HG03064 (cell line): ENCODE data around the gene WWOX.

Experiments
- ATAC-seq: cut with Tn5 transposase; IDR thresholded peaks from one replicate; pipeline ENCODE4 v1.9.1; 2021; ENCODE audit warnings: low read depth; ENCODE audit not compliant: unreplicated experiment

The WWOX gene

DNA sequence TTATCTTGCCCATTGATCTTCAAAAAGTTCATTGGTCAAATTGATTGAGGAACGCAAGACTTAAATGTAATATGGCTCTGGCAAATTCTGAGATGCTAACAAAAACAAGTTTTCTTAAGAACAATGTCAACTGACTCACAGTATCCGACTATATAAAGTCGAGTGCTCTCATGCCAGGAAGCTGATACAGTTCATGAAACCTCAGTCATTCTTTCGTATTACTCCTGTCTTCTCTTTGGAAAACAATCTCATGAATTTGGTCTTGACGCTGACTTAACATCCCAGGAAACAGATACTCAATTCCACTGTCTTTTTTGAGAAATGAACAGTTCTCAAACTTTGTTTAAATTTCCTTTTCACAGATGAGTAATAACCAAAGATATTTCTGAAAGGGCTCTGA lies 796.2 kb downstream of the WWOX start:
- ATAC-seq, result no peak

DNA sequence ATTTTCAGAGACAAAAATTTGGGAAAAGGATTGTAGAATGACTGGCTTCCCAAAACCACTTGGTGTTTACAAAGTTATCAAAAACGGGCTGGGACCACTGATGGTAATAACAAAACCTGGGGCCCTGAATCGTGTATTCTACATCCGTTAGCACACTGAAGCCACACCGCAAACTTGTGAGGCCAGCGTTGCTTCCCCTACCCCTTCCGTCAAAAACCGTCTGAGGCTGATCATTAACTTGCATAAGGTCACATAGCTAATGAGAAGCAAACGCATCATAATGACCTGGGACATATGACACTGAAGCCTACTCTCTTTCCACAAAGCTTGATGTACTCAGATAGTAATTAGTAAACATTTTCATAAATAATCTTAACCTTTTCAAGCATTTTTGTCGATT lies 796.8 kb downstream of the WWOX start:
- no peak for ATAC-seq

DNA sequence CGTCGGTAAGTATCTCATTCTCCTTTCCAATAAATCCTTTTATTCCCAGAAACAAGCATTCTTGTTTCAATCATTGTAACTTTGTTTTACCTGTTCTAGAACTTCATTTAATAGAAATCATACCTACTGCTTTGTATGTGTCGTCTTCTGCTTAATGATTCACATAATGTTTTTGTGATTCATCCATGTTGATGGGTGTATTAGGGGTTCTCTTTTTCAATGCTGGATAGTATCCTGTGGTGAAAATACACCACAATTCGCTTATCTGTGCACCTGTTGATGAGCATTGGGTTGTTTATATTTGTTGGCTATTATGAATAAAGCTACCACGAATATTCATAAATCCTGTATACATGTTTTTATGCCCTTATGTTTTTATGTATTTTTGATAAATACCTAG lies 797.8 kb downstream of the WWOX start:
- no peak for ATAC-seq

DNA sequence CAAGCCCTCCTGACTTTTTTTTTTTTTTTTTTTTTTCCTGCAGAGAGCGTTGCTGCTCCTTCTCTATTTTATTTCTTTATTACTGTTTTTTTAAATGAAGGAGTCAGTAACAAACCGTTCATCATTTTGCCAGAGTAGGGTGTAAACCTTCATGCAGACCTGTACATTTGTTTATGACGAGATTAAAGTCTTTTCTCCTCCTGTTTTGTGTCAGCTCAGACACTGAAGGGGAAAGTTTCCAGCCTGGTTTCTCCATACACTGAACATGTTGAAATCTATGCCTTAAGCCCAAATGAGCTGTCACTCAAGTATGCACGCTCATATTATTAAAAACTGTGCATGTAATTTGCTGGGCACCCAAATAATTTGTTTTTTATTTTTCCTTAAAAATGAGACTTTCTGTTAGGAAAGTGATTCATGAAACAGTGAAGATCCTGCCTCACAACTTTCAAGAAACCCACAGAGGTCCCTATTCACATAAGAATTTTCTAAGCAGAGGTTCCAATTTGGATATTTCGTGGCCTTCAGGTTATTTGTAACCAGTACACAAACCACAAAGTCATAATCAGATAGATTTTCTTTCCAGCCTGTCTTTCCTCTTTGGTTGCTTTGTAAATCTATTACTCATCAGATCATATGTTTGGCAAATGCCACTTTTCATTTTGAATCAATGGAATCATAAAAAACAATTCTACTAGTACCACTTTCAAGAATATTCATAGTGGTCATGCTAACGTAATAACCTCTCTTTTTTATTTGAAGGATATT lies 800.8 kb downstream of the WWOX start:
- ATAC-seq, result no peak

DNA sequence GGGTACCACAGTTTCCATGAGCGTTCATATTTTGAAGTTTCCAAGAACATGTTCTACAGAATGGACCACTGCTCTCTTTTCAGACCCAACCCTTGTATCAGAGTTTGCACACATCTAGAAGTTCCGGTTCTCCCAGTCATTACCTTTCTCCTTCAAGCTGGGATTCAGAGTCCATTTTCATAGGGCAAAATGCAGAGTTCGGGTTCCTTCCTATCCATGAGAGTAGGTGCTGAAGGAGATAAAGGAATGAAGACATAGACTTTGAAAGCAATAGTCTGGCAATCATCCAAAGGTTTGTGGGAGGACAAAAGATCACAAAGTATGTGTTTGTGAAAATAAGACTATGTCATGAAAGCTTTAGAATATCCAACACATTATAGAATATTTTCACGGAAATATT lies 801.5 kb downstream of the WWOX start:
- no peak for ATAC-seq

DNA sequence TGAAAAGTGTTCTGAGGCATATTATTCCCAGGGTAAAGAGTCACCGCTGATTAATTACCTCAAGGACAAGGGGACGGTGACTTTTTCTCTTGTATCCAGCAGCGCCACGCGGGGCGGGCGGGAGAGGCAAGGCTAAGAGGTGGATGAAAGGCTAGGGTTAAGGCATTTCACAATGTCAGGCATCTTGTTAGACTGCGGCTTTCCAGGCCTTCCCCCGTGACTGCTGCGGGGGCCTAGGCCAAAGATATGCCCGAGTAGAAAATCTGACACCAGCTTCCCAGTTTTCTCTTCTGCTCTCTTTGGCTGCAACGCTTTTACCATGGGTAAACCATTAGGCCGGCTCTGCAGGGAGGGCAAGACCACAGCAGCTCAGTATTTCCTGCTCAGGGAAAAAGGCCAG lies 802.9 kb downstream of the WWOX start:
- no peak for ATAC-seq

DNA sequence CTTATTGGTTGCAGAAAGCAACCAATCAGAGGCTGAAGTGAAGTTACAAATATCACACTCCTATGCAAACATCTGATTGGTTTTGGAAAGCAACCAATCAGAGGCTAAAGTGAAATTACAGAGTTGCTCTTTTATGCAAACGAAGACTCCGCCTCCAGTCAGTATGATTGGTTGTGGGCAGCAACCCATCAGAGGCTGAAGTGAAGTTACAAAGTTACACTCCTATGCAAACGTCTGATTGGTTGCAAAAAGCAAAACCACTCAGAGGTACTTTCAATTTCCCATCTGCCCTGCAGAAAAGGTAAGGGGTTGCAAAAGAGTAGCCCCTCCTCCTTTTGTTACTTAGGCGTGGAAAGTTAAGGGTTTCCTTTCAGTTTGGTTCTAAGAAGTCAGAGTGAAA lies 803.8 kb downstream of the WWOX start:
- ATAC-seq, result no peak

DNA sequence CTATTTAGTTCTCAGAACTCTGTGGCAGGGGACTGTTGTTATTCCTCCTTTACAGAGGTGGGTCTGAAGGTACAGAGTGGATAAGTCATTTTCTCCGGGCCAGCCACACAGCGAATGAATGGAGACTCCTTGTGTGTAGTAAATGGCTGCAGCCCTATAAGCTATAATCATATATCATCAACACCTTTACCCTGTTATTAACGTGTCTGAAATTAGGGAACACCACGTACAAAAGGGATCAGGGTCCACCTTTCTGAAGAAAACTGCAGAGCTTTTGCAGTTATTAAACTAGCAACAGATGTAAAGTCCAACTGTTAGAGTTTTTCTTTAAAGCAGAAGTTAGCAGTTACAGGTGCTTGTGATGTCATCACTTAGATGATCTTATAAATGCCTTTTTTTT lies 804.4 kb downstream of the WWOX start:
- ATAC-seq, result no peak

DNA sequence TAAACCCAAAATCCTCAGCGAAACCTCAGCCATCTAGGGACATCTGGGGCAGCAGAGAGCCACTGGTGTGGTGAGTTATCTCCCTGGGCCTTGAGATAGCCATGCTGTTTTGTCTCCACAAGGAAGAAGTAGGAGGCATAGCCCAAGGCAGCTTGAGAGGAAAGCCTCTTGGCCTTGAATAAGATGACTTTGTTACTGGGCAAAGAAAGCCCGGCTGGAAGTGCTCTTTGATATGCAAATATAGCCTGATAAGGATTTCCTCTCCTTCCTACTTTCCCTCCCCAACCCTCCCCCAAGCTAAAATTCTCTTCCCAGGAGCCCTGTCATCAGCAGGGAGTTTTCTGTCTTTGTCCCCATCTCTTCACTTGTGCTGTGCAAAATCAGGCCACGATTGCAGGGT lies 806.7 kb downstream of the WWOX start:
- no peak for ATAC-seq

DNA sequence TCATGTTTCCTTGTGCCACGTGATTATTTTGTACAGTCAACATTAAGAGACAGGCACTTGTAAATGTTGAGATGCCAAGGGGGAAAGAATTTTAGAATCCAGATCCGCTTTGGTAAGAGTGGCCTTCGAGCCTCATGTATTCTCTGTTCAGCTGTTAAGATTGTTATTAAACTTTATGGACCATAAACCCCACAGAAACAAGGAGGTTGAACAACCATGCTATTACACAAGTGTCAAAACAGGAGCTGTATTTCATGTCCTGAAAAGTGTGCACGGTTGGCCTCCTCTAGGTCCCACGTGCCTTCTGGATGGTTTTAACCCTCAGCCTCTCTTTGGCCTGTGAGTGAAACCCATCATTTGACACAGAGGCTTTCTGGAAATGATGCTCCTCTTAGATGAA lies 809.8 kb downstream of the WWOX start:
- no peak for ATAC-seq

DNA sequence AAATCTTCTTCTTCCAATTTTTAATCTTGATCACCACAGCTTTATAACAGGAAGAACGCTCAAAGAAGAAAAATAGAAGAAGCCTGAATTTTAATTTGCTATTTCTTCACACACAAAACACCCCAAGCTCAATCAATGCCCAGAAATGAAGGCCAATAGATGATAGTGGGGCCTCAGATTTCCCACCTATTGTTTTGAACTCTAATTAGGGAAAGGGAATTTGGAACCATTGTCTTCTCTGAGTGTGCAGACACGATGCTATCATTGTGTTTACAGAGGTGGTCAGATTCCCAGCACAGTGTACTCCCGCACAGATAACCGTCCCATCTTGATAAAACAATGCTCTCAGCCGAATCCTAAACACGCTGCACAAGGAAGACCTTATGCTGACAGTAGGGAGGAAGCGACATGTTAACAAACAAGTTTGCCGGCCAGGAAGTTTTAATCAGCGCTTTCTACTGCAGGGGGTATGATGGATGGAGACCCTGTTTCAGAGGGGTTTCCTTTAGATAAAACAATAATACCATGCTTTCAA lies 816.4 kb downstream of the WWOX start:
- no peak for ATAC-seq

DNA sequence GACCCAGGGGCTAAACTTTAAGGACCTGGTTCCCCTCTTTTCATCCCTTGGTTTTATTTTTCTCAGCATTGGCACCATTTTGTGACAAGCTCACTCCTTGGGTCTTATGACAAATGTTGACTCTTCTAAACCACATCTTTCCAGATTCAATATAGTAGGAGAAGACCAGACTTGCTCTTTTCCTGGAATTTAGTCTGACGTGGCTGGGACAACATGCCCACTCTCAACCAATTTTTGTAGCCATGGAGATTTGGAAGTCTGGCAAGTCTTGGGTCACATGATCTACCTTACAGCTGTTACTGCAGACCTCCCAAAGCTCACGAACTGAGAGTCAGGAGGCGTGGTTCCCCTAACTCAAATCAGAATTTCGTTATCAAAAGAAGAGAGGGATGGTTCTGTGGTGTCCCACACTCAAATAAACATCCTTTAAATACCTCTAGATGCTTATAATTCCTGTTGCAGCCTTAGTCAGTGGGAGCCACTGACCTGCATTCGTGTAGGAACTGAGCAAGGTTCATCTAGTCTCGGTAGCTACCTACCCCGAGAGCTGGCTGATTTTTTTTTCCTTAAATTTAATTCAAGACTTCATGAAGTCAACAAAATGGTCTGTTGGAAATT lies 817.6 kb downstream of the WWOX start:
- no peak for ATAC-seq

DNA sequence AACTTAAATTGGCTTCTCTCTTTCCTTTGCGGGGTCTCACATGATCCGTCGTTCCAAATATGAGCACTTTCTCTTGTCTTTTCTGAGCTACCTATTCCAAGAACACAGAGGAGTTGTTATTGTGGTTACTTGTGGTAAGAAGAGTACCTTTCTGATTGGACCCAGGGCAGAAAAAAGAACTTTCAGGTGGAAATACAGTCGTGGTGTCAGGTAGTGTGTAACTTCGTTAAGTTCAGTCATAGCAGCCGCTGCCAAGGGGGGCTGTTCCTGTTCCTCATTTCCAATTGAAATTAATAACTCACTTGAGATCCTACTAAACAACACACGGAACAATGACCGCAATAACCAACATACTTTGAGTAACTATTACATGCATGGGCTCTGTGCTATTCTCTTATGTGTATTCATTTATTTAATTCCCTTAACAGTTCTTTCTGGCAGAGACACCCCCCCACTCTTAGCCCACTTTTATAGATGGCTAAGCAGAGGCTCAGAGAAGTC lies 819.4 kb downstream of the WWOX start:
- ATAC-seq, result no peak

DNA sequence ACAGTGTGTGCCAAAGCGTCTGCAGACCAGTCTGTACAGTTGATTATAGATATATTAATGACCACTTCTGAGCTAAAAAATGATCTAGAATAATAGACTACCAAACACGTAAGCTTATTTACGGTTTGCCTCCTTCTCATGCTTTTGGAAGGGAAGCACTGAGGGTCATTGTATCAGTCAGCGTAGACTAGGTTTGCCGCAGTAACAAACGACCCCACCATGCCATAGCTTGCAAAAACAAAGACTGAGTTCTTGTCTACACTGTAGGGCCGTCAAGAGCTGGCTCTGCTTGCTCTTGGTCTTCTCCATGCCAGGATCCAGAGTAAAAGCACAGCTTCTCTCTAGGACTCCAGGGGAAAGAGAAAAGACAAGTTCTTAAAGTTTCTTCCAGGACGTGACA lies 820.4 kb downstream of the WWOX start:
- ATAC-seq, result no peak

DNA sequence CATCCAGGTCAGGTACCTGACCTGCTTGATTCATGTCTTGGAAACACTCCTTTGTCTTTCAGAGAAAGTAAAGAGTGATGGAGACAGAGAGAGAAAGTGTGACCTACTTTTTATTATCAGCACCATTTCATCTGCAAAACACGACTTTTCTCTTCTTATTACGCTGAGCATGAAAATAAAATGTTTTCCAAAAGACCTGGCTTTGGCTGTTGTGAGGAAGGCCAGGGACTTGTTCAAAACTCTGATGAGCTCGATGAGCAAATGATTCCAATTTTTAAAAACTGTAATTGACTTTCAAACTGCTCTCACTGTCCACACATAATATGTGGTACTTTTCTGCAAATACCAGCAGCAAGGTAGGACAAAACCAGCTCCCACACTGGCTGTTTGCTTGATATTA lies 821.2 kb downstream of the WWOX start:
- no peak for ATAC-seq

DNA sequence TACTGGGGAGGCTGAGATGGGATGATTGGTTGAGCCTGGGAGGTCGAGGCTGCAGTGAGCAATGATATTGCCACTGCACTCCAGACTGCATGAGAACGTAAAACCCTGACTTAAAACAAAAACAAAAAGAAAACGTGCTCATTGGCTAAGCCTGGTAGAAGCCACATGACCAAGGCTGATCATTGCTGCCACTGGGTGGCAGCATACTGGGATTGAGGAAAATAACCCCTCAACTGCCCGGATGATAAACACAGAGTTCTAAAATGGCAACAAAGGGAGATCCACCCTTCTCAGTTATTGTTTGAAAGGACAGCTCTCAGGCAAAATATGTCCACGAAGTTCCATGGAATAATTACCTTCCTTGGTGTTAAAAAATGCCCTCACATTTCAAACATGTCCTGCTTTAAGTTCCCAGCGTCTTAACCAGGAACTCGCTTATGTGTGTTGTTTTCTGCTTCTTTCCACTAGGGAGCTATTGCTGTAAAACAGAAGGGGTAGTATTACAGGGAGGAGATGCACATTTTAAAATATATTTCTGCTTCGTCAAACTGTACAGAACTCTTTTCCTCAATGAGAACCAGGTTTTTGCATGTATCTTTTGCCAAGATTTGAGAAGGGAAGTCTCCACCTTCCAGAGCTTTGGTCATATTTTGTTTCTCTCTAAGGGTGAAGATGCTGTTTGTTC lies 825.8 kb downstream of the WWOX start:
- ATAC-seq, result no peak

DNA sequence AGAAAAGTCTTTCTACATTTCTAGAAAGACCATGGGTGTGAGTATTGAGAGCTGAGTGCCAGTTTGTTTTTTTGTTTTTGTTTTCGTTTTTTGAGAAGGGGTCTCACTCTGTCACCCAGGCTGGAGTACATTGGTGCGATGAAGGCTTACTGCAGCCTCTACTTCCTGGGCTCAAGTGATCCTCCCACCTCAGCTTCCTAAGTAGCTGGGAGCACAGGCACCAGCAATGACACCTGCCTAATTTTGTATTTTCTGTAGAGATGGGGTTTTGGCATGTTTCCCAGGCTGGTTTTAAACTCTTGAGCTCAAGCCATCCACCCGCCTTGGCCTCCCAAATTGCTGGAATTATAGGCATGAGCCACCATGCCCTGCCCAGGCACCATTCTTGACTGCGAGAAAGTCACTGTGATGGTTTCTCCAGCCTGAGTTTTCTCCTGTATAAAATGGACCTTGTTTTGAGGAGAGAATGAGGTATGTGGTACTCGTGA lies 827.3 kb downstream of the WWOX start:
- no peak for ATAC-seq

DNA sequence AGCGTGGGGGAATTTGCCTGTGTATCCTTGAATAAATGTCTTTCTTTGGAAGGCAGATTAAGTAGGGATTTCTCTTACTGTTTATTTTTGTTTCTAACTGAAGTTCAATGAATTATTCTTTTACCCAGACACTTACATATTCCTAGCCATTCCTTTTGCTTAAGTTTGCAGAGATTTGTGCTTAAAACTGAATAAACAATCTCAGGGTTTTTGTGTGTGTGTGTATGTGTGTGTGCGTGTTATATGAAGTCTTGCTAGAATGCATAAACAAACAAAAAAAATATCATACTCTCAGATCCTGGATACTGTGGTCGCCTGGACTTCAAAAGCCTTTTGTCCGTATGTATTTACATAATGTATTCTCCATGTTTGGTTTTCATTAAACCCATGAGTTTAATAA lies 828.3 kb downstream of the WWOX start:
- ATAC-seq, result no peak

DNA sequence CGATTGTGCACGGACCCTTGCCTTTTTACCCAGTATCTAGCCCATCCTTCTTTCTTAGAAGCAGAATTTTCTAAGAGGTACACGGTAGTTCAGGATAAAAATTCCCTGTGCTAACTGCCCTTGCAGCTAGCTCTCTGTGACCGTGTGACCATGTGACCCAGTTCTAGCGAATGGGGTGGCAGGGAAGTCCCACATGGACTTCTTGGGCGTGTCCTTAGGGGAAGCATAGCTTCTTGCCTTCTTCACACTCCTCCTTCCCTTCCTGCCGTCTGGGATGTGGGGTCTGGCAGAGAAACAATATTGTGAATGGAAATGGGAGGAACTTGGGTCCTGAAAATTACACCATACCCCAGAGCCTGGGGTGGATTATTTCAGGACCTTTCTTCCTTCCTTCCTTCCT lies 830.4 kb downstream of the WWOX start:
- no peak for ATAC-seq

DNA sequence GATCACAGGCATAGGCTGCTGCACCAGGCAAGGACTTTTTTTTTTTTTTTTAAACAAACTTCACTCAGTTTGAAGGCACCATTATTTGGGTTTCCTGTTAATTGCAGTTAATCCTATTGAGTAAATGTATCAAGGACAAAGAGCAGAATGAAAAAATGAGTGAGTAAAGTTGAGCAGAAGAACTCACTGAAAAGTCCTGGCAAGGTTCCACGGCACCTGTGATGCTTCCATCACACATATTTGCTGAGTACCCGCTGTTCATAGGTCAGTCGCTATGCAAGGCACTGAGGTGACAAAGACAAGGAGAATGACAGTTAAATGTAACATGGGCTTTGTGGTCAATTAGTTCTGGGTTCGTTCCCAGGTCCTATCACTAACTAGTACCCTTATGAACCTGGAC lies 831.1 kb downstream of the WWOX start:
- no peak for ATAC-seq

DNA sequence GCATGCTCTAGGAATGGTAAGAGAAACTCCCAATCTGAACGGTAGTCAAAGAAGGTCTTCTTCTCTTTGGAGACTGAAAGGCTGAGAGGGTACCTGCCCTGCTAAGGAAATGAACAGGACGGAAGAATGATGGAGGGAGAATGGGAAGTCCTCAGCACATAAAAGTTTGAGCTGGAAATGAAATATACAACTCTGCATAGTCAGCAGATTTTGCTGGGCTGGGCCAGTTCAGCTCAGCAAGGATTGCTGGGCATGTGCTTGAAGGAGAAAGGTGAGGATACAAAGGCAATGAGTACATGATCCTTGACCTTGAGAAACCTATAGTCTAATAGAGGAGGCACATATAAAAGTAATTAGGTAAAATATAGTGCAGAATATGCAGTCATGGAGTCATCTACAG lies 831.8 kb downstream of the WWOX start:
- no peak for ATAC-seq
